ENCODE results near the gene TFDP1. TPM values are rescaled to one million over a fixed set of nuclear protein-coding genes. Genes with fewer than 3 reads are reported as not detected.

The TFDP1 gene
- polyA plus RNA-seq, 3 donors from 2014 or later = 25.2 to 39.3 (median 33.7) TPM

- H3K27me3 Mint-ChIP-seq (ENCODE audit: low read depth in 3 of 3) = peaks cover 0 to 12% (median 5%) of the 10 kb centered on the region in 3 donors
- no peak for DNase-seq
- H3K36me3 Mint-ChIP-seq = peaks cover 0 to 4% (median 0%) of the 10 kb centered on the region in 3 donors
- H3K4me1 Mint-ChIP-seq = no peaks in the 10 kb centered on the region
- H3K4me3 Mint-ChIP-seq = no peak overlapping the region
- H3K27ac Mint-ChIP-seq = no peak overlapping the region
- peaks cover 0 to 8% (median 6%) of the 10 kb centered on the region in 6 donors for H3K9me3 Mint-ChIP-seq
Measured at GRCh38 chr13:113665597-113666328, 81.2 kb downstream of the TFDP1 start.

GRCh38 chr13:113666329-113666670, 81.7 kb downstream of the TFDP1 start:
- Mint-ChIP-seq H3K27me3 (ENCODE audit: low read depth in 3 of 3) (peaks cover under 1 to 12% (median 5%) of the 10 kb centered on the region in 3 donors), H3K27ac (no peak overlapping the region), H3K4me3 (no peak overlapping the region), H3K9me3 (peaks cover 0 to 4% (median 2%) of the 10 kb centered on the region in 6 donors), H3K36me3 (peaks cover 0 to 2% (median 0%) of the 10 kb centered on the region in 3 donors), H3K4me1 (no peaks in the 10 kb centered on the region)
- no peak for DNase-seq

GRCh38 chr13:113666951-113667701, 82.6 kb downstream of the TFDP1 start, which contains the start of gene GRK1:
Gene GRK1 (plus strand): TSS chr13:113667219. CDS start chr13:113667387, 168 bp downstream.
- Mint-ChIP-seq H3K27me3 (ENCODE audit: low read depth in 3 of 3) (peaks cover 4 to 14% (median 6%) of the 10 kb centered on the region in 3 donors), H3K4me3 (no peak within 1 kb of the TSS), H3K9me3 (peaks cover 0 to 4% (median 0%) of the 10 kb centered on the region in 6 donors), H3K4me1 (no peaks in the 10 kb centered on the region), H3K27ac (no peak within 1 kb of the TSS), H3K36me3 (no peaks in the 10 kb centered on the region)
- DNase-seq = no peak

- H3K27ac Mint-ChIP-seq = no peak overlapping the region
- no peaks in the 10 kb centered on the region for H3K36me3 Mint-ChIP-seq
- no peak overlapping the region for H3K4me3 Mint-ChIP-seq
- H3K9me3 Mint-ChIP-seq = peaks cover 0 to 4% (median 0%) of the 10 kb centered on the region in 6 donors
- peaks cover 0 to 2% of the 10 kb centered on the region in 2 donors for H3K4me1 Mint-ChIP-seq
- peaks cover 6 to 19% (median 8%) of the 10 kb centered on the region in 3 donors for H3K27me3 Mint-ChIP-seq (ENCODE audit: low read depth in 3 of 3)
- no peak for DNase-seq
Measured at GRCh38 chr13:113667771-113668490, 83.4 kb downstream of the TFDP1 start.

- DNase-seq = no peak
- peaks cover 0 to 2% of the 10 kb centered on the region in 2 donors for H3K4me1 Mint-ChIP-seq
- no peak overlapping the region for H3K27ac Mint-ChIP-seq
- H3K36me3 Mint-ChIP-seq = no peaks in the 10 kb centered on the region
- peaks cover 0 to 4% (median 0%) of the 10 kb centered on the region in 6 donors for H3K9me3 Mint-ChIP-seq
- peaks cover 6 to 19% (median 8%) of the 10 kb centered on the region in 3 donors for H3K27me3 Mint-ChIP-seq (ENCODE audit: low read depth in 3 of 3)
- H3K4me3 Mint-ChIP-seq = no peak overlapping the region
Measured at GRCh38 chr13:113668491-113668971, 84.0 kb downstream of the TFDP1 start.

GRCh38 chr13:113669231-113669754, 84.7 kb downstream of the TFDP1 start:
- Mint-ChIP-seq H3K4me1 (peaks cover 0 to 2% of the 10 kb centered on the region in 2 donors), H3K4me3 (no peak overlapping the region), H3K9me3 (peaks cover 0 to 4% (median 0%) of the 10 kb centered on the region in 6 donors), H3K27me3 (ENCODE audit: low read depth in 3 of 3) (peaks cover 6 to 19% (median 8%) of the 10 kb centered on the region in 3 donors), H3K36me3 (no peaks in the 10 kb centered on the region), H3K27ac (no peak overlapping the region)
- DNase-seq = no peak

DNA sequence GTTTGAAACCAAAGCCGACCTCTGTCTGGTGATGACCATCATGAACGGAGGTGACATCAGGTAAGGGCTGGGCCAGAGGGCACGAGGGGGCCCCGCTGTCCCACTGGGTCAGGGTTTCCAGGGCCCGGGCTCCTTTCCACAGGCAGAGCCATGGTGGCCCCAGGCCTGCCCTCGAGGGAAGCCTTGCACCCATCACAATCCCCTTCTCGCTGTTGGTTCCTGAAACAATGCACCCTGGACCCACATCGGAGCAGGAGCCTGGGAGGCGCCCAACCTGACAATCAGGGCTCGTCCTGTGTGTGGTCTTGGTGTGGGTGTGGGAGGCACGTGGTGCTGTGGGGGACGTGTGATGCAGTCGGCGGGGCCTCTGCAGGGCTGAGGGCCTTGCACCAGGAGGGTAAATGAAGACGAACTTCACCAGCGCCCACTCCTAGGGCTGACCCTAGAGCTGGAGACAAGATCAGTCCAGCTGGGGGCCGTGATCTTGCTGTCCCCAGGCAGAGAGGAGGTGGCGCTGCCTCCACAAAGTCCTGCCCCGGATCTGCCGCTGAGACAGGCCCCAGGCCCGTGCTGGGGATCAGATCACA, 85.3 kb downstream of the TFDP1 start:
- H3K9me3 Mint-ChIP-seq = peaks cover 0 to 4% (median 0%) of the 10 kb centered on the region in 6 donors
- peaks cover 0 to 2% of the 10 kb centered on the region in 2 donors for H3K4me1 Mint-ChIP-seq
- H3K27ac Mint-ChIP-seq = no peak overlapping the region
- H3K4me3 Mint-ChIP-seq = no peak overlapping the region
- no peak for DNase-seq
- H3K36me3 Mint-ChIP-seq = no peaks in the 10 kb centered on the region
- H3K27me3 Mint-ChIP-seq (ENCODE audit: low read depth in 3 of 3) = peaks cover 6 to 19% (median 8%) of the 10 kb centered on the region in 3 donors

DNA sequence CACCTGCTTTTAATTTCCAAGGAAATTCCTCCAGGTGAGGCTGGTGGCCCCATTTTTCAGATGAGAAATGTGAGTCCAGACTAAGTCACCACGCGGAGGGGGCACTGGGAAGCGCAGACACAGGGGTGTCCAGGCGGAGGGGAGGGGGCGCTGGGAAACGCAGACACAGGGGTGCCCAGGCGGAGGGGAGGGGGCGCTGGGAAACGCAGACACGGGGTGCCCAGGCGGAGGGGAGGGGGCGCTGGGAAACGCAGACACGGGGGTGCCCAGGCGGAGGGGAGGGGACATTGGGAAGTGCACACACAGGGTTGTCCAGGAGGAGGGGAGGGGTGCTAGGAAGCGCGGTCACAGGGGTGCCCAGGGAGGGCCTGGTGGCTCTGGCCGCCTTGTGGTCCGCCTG, 86.0 kb downstream of the TFDP1 start:
- peaks cover 0 to 4% (median 0%) of the 10 kb centered on the region in 6 donors for H3K9me3 Mint-ChIP-seq
- peaks cover 0 to 2% of the 10 kb centered on the region in 2 donors for H3K4me1 Mint-ChIP-seq
- no peak overlapping the region for H3K27ac Mint-ChIP-seq
- peaks cover 5 to 12% (median 6%) of the 10 kb centered on the region in 3 donors for H3K27me3 Mint-ChIP-seq (ENCODE audit: low read depth in 3 of 3)
- DNase-seq = no peak
- H3K36me3 Mint-ChIP-seq = no peaks in the 10 kb centered on the region
- H3K4me3 Mint-ChIP-seq = no peak overlapping the region

GRCh38 chr13:113671066-113672001, 86.8 kb downstream of the TFDP1 start:
- Mint-ChIP-seq H3K4me1 (peaks cover 0 to 2% of the 10 kb centered on the region in 2 donors), H3K36me3 (no peaks in the 10 kb centered on the region), H3K27me3 (ENCODE audit: low read depth in 3 of 3) (peaks cover 4 to 8% (median 6%) of the 10 kb centered on the region in 3 donors), H3K9me3 (peaks cover 0 to 4% (median 0%) of the 10 kb centered on the region in 6 donors), H3K4me3 (no peak overlapping the region), H3K27ac (no peak overlapping the region)
- no peak for DNase-seq

DNA sequence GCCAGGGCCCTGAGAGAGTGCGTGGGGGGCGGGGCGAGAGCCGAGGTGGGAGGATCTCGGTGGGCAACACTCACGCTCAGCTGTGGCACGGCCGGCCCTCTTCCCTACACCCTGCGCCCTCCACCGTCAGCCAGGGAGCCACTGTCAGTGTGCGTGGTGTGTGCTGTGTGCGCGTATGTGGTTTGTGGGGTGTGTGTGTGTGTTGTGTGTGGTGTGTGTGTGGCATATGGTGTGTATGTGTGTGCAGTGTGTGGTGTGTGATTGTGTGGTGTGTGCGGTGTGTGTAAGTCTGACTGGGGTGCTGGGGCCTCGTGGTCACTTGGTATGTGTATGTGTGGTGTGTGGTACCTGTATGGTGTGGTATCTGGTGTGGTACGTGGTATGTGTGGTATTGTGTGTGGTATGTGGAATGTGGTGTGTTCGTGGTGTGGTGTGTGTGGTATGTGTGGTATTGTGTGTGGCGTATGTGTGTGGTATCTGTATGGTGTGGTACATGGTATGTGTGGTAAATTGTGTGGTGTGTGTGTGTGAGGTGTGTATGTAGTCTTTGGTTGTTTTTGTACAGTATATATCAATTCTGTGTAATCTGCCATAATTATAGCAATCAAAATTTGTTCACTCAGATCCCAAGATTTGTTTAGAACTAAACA, 87.6 kb downstream of the TFDP1 start:
- H3K27me3 Mint-ChIP-seq (ENCODE audit: low read depth in 3 of 3) = peaks cover 4 to 7% (median 6%) of the 10 kb centered on the region in 3 donors
- peak overlapping the region; percentile 5 to 70 (median 50) for H3K27ac Mint-ChIP-seq
- H3K4me1 Mint-ChIP-seq = peaks cover 0 to 2% of the 10 kb centered on the region in 2 donors
- DNase-seq = no peak
- peak overlapping the region in 3 of 5 donors; percentile 2 to 18 (median 2) for H3K4me3 Mint-ChIP-seq
- no peaks in the 10 kb centered on the region for H3K36me3 Mint-ChIP-seq
- peaks cover 0 to 4% (median 0%) of the 10 kb centered on the region in 6 donors for H3K9me3 Mint-ChIP-seq
